Peyer's patch (tissue), 4 donors: ENCODE data around the gene DDR1. TPM values are rescaled to one million over a fixed set of nuclear protein-coding genes. Genes with fewer than 3 reads are reported as not detected.
"Not testable (repeated sequence)": the region's sequence is repeated elsewhere in the genome, so short reads cannot be mapped to it uniquely, and the experiment has no call there.

ENCODE experiments used
- DNase-seq, 3 donors: peaks; one replicate each; pipeline ENCODE4 v3.0.0-alpha.2; 2017 to 2019
- H3K27ac ChIP-seq, 4 donors: fragments of 200-600 bp; sonication (generic); one replicate each; pipeline ENCODE4 v1.5.1; 2016 to 2019
- H3K27me3 ChIP-seq, 2 donors: fragments of 200-600 bp; sonication (generic); one replicate each; pipeline ENCODE4 v1.5.1; 2019
- H3K36me3 ChIP-seq, 3 donors: fragments of 200-600 bp; sonication (generic); one replicate each; pipeline ENCODE4 v1.5.1; 2016 to 2019
- H3K4me1 ChIP-seq, 4 donors: fragments of 200-600 bp; sonication (generic); one replicate each; pipeline ENCODE4 v1.5.1; 2016 to 2019
- H3K4me3 ChIP-seq, 4 donors: fragments of 200-600 bp; sonication (generic); 1 replicate in 3 of 4; 2 replicates in 1 of 4; pipeline ENCODE4 v1.5.1; 2016 to 2019; ENCODE audit warnings: mild to moderate bottlenecking in 1 of 4
- H3K9me3 ChIP-seq, 4 donors: fragments of 200-600 bp; sonication (generic); one replicate each; pipeline ENCODE4 v1.5.1; 2016 to 2019; ENCODE audit warnings: mild to moderate bottlenecking in 1 of 4
- POLR2A ChIP-seq, 2 donors: fragments of 450-650 bp; IDR thresholded peaks; one replicate each; pipeline ENCODE4 v1.5.1; 2017; ENCODE audit warnings: antibody characterized with exemption in 2 of 2, mild to moderate bottlenecking in 2 of 2, moderate library complexity in 2 of 2
- total RNA-seq, 4 donors: library from RNA; depleted of rRNA; stranded (reverse); fragments of >200 nt; gene quantifications; one replicate each; pipeline ENCODE4 v1.1.0, GENCODE V29; 2016
- TF ChIP-seq, protein P1 (sequence below), 6 experiments: fragments of 450-650 bp in 4 of 6; fragments of 200-600 bp in 2 of 6; sonication (generic) in 1 of 6; IDR thresholded peaks; one replicate each; pipeline ENCODE4 v1.5.1; 2017 to 2019; ENCODE audit warnings: antibody characterized with exemption in 6 of 6, mild to moderate bottlenecking in 3 of 6, moderate library complexity in 1 of 6

The DDR1 gene
- total RNA-seq, 4 donors from 2014 or later = 70.1 to 166 (median 143) TPM

DNA sequence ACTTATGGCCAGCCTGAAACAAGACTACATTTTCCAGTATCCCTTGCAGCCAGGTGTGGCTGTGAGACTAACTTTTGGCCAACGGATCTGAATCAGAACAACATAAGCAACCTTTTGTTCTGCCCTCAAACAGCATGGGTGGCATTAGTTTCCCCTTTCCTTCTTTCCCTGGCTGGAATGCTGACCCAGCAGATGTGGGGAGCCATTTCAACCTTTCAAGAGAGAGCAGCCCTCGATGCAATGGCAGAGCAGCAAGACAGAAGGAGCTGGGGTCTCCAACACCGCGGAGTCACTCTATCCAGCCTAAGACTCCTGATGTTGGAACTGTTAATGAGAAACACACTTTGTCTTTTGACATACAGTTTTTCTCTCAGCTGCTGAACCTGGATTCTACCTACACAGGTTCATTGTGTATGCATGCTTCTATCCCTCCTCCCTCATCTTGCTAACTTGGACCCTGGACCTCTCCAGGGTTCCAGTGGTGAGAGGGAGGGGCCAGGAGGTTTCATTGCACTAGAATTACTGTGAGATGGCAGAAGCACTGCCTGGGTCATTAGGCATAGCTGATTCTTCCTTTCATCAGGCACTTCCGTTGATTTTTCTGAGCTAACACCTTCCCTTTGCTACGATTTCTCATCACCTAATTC is 28.8 kb upstream of the DDR1 start:
- Histone ChIP-seq H3K36me3 (no peaks in the 10 kb centered on the region), H3K27me3 (no peaks in the 10 kb centered on the region), H3K4me1 (peaks cover 0 to 9% (median 2%) of the 10 kb centered on the region in 4 donors), H3K27ac (no peak overlapping the region), H3K4me3 (no peak overlapping the region), H3K9me3 (peaks cover 0 to 7% (median 3%) of the 10 kb centered on the region in 4 donors)
- DNase-seq = no peak
- TF ChIP-seq, protein P1, sequence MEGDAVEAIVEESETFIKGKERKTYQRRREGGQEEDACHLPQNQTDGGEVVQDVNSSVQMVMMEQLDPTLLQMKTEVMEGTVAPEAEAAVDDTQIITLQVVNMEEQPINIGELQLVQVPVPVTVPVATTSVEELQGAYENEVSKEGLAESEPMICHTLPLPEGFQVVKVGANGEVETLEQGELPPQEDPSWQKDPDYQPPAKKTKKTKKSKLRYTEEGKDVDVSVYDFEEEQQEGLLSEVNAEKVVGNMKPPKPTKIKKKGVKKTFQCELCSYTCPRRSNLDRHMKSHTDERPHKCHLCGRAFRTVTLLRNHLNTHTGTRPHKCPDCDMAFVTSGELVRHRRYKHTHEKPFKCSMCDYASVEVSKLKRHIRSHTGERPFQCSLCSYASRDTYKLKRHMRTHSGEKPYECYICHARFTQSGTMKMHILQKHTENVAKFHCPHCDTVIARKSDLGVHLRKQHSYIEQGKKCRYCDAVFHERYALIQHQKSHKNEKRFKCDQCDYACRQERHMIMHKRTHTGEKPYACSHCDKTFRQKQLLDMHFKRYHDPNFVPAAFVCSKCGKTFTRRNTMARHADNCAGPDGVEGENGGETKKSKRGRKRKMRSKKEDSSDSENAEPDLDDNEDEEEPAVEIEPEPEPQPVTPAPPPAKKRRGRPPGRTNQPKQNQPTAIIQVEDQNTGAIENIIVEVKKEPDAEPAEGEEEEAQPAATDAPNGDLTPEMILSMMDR (IDR thresholded peaks at IDR 0.05) = no peak
- no peak for TF ChIP-seq POLR2A (IDR thresholded peaks at IDR 0.05)

DNA sequence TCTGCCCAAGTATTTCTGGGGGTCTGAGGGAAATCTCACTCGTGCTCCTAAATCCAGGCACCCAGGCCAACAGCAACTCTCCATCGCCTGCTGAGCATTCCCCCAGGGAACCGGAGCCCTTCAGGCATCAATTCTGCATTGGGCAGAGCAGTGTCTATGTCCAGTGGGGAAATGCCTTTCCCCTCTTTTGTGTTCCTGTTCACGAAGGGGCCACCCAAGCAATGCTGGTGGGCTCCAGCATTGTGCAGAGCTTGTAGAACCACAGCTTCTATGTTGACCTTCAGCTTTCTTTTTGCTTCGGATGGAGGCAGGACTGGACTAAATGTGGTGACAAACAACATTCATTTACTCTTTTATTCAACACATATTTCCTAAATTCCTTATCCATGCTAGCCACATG is 27.2 kb upstream of the DDR1 start:
- H3K27me3 ChIP-seq = no peaks in the 10 kb centered on the region
- no peak overlapping the region for H3K27ac ChIP-seq
- no peak for DNase-seq
- H3K4me3 ChIP-seq = no peak overlapping the region
- no peaks in the 10 kb centered on the region for H3K36me3 ChIP-seq
- peaks cover 0 to 7% (median 3%) of the 10 kb centered on the region in 4 donors for H3K9me3 ChIP-seq
- no peak for TF ChIP-seq POLR2A (IDR thresholded peaks at IDR 0.05)
- TF ChIP-seq, protein P1 (IDR thresholded peaks at IDR 0.05) = no peak
- H3K4me1 ChIP-seq = peaks cover 0 to 9% (median 2%) of the 10 kb centered on the region in 4 donors

DNA sequence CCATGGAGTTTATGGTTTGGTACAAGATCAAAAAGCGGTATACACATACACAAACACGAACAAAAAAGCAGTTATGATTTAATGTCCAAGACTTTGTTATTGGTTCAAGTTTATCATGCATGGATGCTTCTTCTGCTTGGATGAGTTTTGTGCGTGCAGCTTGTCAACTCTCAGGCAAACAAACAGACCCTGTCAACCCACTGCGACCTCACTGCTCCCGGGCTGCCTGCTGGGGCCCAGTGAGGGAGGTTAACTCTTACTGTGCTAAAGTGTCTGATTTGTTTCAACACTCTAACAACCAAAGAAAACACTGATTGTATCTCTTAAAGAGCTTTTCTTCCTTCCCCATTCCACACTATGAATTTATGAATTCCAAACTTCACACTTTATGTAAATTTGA is 26.8 kb upstream of the DDR1 start:
- Histone ChIP-seq H3K36me3 (no peaks in the 10 kb centered on the region), H3K27me3 (no peaks in the 10 kb centered on the region), H3K27ac (no peak overlapping the region), H3K4me1 (peaks cover 0 to 9% (median 2%) of the 10 kb centered on the region in 4 donors), H3K9me3 (peaks cover 0 to 7% (median 3%) of the 10 kb centered on the region in 4 donors), H3K4me3 (no peak overlapping the region)
- no peak for TF ChIP-seq POLR2A (IDR thresholded peaks at IDR 0.05)
- TF ChIP-seq, protein P1 (IDR thresholded peaks at IDR 0.05) = no peak
- no peak for DNase-seq

DNA sequence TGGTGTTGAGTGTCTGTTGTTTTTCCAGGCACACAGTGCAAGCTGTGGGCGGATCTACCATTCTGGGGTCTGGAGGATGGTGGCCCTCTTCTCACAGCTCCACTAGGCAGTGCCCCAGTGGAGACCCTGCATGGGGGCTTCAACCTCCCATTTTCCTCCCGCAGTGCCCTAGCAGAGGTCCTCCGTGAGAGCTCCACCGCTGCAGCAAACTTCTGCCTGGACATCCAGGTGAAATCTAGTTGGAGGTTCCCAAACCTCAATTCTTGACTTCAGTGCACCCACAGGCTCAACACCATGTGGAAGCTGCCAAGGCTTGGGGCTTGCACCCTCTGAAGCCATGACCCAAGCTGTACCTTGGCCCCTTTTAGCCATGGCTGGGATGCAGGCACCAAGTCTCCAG is 24.6 kb upstream of the DDR1 start:
- H3K27me3 ChIP-seq, H3K4me1 ChIP-seq, H3K36me3 ChIP-seq, H3K27ac ChIP-seq, DNase-seq, H3K4me3 ChIP-seq, H3K9me3 ChIP-seq: not testable (repeated sequence)

DNA sequence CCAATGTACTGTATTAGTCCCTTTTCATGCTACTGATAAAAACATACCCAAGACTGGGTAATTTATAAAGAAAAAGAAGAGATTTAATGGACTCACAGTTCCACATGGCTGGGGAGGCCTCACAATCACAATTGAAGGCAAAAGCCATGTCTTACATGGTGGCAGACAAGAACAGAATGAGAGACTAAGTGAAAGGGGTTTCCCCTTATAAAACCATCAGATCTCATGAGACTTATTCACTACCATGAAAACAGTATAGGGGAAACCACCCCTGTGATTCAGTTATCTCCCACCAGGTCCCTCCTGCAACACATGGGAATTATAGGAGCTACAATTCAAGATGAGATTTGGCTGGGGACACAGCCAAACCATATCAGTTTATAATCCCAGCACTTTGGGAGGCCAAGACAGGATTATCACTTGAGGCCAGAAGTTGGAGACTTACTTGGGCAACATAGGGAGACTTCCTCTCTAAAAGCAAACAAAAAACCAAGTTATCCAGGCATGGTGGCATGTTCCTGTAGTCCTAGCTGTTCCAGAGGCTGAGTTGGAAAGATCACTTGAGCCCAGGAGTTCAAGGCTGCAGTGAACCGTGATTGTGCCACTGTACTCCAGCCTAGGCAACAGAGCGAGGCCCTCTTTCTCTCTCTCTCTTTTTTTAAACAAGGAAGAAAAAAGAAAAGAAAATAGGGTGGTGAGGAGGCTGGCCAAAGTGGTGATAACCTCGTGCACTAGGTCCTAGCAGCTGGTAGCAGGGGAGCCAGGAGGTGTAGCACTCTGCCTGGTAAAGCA is 22.9 kb upstream of the DDR1 start:
- Histone ChIP-seq H3K27me3 (no peaks in the 10 kb centered on the region), H3K9me3 (peaks cover 0 to 7% (median 3%) of the 10 kb centered on the region in 4 donors), H3K4me1 (no peaks in the 10 kb centered on the region), H3K36me3 (no peaks in the 10 kb centered on the region), H3K27ac (no peak overlapping the region), H3K4me3 (no peak overlapping the region)
- no peak for TF ChIP-seq POLR2A (IDR thresholded peaks at IDR 0.05)
- TF ChIP-seq, protein P1 (IDR thresholded peaks at IDR 0.05) = no peak
- DNase-seq = no peak

DNA sequence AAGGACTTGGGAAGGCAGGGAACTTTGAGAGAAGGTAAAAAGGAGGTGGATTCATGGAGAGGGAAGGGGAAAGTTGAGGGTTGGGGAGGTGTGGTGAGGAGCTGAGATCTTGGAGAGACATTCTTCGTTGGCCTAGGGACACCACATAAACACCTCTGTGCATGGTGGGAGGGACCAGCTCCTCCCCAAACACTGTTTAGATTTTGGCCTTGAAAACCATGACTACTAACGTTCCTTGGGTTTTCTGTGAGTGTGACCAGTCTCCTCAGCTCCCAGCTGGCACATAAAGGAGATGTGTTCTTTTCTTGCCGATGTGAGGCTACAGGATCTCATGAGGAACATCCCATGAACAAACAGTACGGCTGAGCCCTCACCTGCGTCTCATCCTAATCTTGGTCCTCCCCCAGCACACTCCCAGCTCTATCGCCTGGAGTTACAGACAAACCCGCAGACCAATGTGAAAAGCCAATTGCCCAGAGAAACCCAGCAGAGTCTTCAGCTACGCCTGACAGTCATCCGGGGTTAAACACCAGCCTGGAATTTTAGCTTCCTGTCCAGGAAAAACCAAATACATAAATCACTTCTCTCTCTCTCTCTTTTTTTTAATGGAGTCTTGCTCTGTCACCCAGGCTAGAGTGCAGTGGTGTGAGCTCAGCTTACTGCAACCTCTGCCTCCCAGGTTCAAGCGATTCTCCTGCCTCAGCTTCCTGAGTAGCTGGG is 22.0 kb upstream of the DDR1 start:
- TF ChIP-seq, protein P1 (IDR thresholded peaks at IDR 0.05) = no peak
- TF ChIP-seq POLR2A (IDR thresholded peaks at IDR 0.05) = no peak

More for the DNA sequence above, 22.0 kb upstream of the DDR1 start:
- Histone ChIP-seq H3K9me3 (peaks cover 0 to 7% (median 3%) of the 10 kb centered on the region in 4 donors), H3K4me1 (no peaks in the 10 kb centered on the region), H3K27me3 (no peaks in the 10 kb centered on the region), H3K4me3 (no peak overlapping the region), H3K27ac (no peak overlapping the region), H3K36me3 (no peaks in the 10 kb centered on the region)
- no peak for DNase-seq
